T-cell (primary cell): ENCODE results near the gene ELP5. TPM values are rescaled to one million over a fixed set of nuclear protein-coding genes. Genes with fewer than 3 reads are reported as not detected.

Source experiments
- ATAC-seq, 4 experiments: fragments of 200-7000 bp in 3 of 4; fragments of 150-1000 bp in 1 of 4; cut with Tn5 transposase; replicated peaks in 1 of 4; 1 replicate in 3 of 4; 2 replicates in 1 of 4; pipeline ENCODE4 v1.10.0; 2021; ENCODE audit warnings: moderate library complexity in 3 of 4, mild to moderate bottlenecking in 2 of 4, moderate number of reproducible peaks in 1 of 4
- CTCF ChIA-PET, 2 donors: fragments of 300-600 bp; sonication (Branson Sonifier 250); formaldehyde crosslinking; loops; one replicate each; lab custom pipeline; 2022; ENCODE audit warnings: antibody characterized with exemption in 2 of 2; lab: Charles Lee
- POLR2A ChIA-PET, 2 donors: fragments of 300-600 bp; sonication (Branson Sonifier 250); formaldehyde crosslinking; loops; one replicate each; lab custom pipeline; 2022; ENCODE audit warnings: antibody characterized with exemption in 2 of 2; lab: Charles Lee
- DNase-seq, 35 experiments: peaks; one replicate each; pipeline versions ENCODE4 v3.0.0 to v3.0.0-alpha.2; 2013 to 2023
- H3K27ac ChIP-seq: one replicate; pipeline ENCODE4 v1.5.1; 2013; ENCODE audit warnings: low read length
- H3K27me3 ChIP-seq, 2 experiments: replicated peaks in 1 of 2; 1 replicate in 1 of 2; 2 replicates in 1 of 2; pipeline versions ENCODE4 v1.6.1 to v1.7.0; 2013; ENCODE audit warnings: low read length in 1 of 2, mixed read lengths in 1 of 2; ENCODE audit not compliant: control insufficient read depth in 2 of 2, insufficient read depth in 2 of 2; ENCODE audit errors: extremely low read depth in 1 of 2
- H3K36me3 ChIP-seq, 2 donors: 1 replicate in 1 of 2; 2 replicates in 1 of 2; pipeline versions ENCODE4 v1.6.1 to v1.7.0; 2013; ENCODE audit warnings: low read length in 1 of 2; ENCODE audit not compliant: control insufficient read depth in 2 of 2, insufficient read depth in 1 of 2; ENCODE audit errors: extremely low read depth in 1 of 2
- H3K4me1 ChIP-seq, 2 experiments: 1 replicate in 1 of 2; 2 replicates in 1 of 2; pipeline versions ENCODE4 v1.6.1 to v1.7.0; 2013; ENCODE audit warnings: low read length in 2 of 2, mixed read lengths in 1 of 2; ENCODE audit not compliant: insufficient read depth in 2 of 2, control insufficient read depth in 1 of 2; ENCODE audit errors: extremely low read depth in 1 of 2
- H3K4me3 ChIP-seq, 2 donors: 1 replicate in 1 of 2; 2 replicates in 1 of 2; pipeline versions ENCODE4 v1.5.1 to v1.7.0; 2013; ENCODE audit warnings: mild to moderate bottlenecking in 2 of 2, low read length in 1 of 2, moderate library complexity in 1 of 2; ENCODE audit not compliant: control insufficient read depth in 1 of 2; ENCODE audit errors: extremely low read depth in 1 of 2
- H3K9me3 ChIP-seq: 2 replicates; pipeline ENCODE4 v1.7.0; 2013
- H3K27ac Mint-ChIP-seq, 2 donors: one replicate each; pipeline ENCODE4 v1.8.0; 2020 to 2021; ENCODE audit warnings: mild to moderate bottlenecking in 2 of 2, mixed read lengths in 2 of 2
- H3K27me3 Mint-ChIP-seq, 2 donors: one replicate each; pipeline ENCODE4 v1.8.0; 2021 to 2022; ENCODE audit warnings: mixed read lengths in 2 of 2
- H3K36me3 Mint-ChIP-seq: one replicate; pipeline ENCODE4 v1.8.0; 2021; ENCODE audit warnings: mixed read lengths
- H3K4me1 Mint-ChIP-seq, 3 donors: one replicate each; pipeline ENCODE4 v1.8.0; 2020 to 2022; ENCODE audit warnings: mixed read lengths in 3 of 3, mild to moderate bottlenecking in 1 of 3
- H3K4me3 Mint-ChIP-seq, 3 donors: one replicate each; pipeline ENCODE4 v1.8.0; 2020 to 2022; ENCODE audit warnings: mild to moderate bottlenecking in 3 of 3, mixed read lengths in 3 of 3, moderate library complexity in 3 of 3
- H3K9me3 Mint-ChIP-seq, 3 donors: one replicate each; pipeline ENCODE4 v1.8.0; 2020 to 2022; ENCODE audit warnings: mixed read lengths in 3 of 3
- WGBS: methylation state at CpG from one replicate; pipeline ENCODE4 v1.1.5; 2013; ENCODE audit warnings: missing lambda C conversion rate; ENCODE audit not compliant: insufficient coverage; 5-methylcytosine and 5-hydroxymethylcytosine counted together
- total RNA-seq, 35 experiments: library from RNA in 6 of 35; stranded (reverse) in 6 of 35; fragments of 120-200 nt in 1 of 35; gene quantifications; one replicate each; pipeline versions ENCODE4 v1.2.1 to v1.2.4 and lab custom pipeline; 2013 to 2026

ELP5 gene
- total RNA-seq, 5 donors from 2014 or later (not counting 1 experiment from before 2014, with no cell fraction given): 29.8 to 35.9 (median 33.3) TPM

DNA sequence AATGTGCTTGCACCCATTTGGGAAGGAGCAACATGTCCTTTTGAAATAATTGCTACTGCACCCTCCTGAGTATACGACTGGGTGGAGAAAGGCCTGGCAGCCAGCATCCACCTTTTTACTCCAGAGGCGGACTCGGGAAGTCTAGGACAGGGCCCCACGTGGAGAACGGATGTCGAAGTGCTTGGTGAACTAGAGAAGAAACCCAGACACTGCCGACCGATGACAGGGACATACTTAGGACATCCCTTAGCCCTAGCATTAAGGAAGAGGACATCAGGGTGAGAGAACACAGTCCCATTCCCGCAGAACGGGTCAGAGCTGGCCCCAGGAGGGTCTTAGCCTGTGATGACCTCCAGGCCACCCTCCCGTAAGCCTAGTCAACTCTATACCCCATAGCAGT, 38.7 kb downstream of the ELP5 start:
- Histone ChIP-seq H3K4me3 (no peak overlapping the region), H3K4me1 (peaks cover 0 to 20% of the 10 kb centered on the region in 2 experiments), H3K36me3 (no peaks in the 10 kb centered on the region), H3K27me3 (peaks cover 4 to 81% of the 10 kb centered on the region in 2 experiments), H3K9me3 (no peaks in the 10 kb centered on the region), H3K27ac (no peak overlapping the region)
- DNase-seq (no peak), ATAC-seq (no peak)
- H3K4me3 Mint-ChIP-seq: no peak overlapping the region
- H3K36me3 Mint-ChIP-seq: no peaks in the 10 kb centered on the region
- peaks cover 7 to 37% of the 10 kb centered on the region in 2 donors for H3K27me3 Mint-ChIP-seq
- POLR2A ChIA-PET: no interaction called here
- H3K27ac Mint-ChIP-seq: peak overlapping the region in 1 of 2 donors; percentile 28
- no peaks in the 10 kb centered on the region for H3K9me3 Mint-ChIP-seq
- 72% methylated on average over 10 of the region's 11 CpGs for WGBS
- peaks cover 12 to 15% (median 14%) of the 10 kb centered on the region in 3 donors for H3K4me1 Mint-ChIP-seq
- CTCF ChIA-PET: interaction anchor here in 1 of 2 donors (0.6 kb wide), 1 partner anchor 390 kb away, joined by 6 read pairs; no protein-coding TSS in a partner anchor

- ATAC-seq (no peak), DNase-seq (no peak)
- 88% methylated on average over 1 of the region's 2 CpGs for WGBS
- ChIA-PET CTCF (interaction anchor here in 1 of 2 donors (0.6 kb wide), 1 partner anchor 240 kb away, joined by 3 read pairs; no protein-coding TSS in a partner anchor), POLR2A (no interaction called here)
- no peaks in the 10 kb centered on the region for H3K9me3 ChIP-seq
- H3K36me3 ChIP-seq: no peaks in the 10 kb centered on the region
- peaks cover 19 to 25% (median 21%) of the 10 kb centered on the region in 3 donors for H3K4me1 Mint-ChIP-seq
- H3K36me3 Mint-ChIP-seq: no peaks in the 10 kb centered on the region
- peaks cover 0 to 32% of the 10 kb centered on the region in 2 experiments for H3K4me1 ChIP-seq
- no peak overlapping the region for H3K27ac ChIP-seq
- H3K27me3 Mint-ChIP-seq: peaks cover 7 to 41% of the 10 kb centered on the region in 2 donors
- no peak overlapping the region for H3K4me3 ChIP-seq
- H3K27me3 ChIP-seq: peaks cover 6 to 83% of the 10 kb centered on the region in 2 experiments
- H3K9me3 Mint-ChIP-seq: no peaks in the 10 kb centered on the region
- no peak overlapping the region for H3K27ac Mint-ChIP-seq
- no peak overlapping the region for H3K4me3 Mint-ChIP-seq
Measured at GRCh38 chr17:7292194-7292593, 40.2 kb downstream of the ELP5 start.

GRCh38 chr17:7292729-7293128, 40.7 kb downstream of the ELP5 start:
- ChIA-PET POLR2A (no interaction called here), CTCF (interaction anchor here in 1 of 2 donors (0.6 kb wide), 1 partner anchor 241 kb away, joined by 3 read pairs; no protein-coding TSS in a partner anchor)
- 42% methylated on average over 2 of the region's 6 CpGs for WGBS
- ATAC-seq: no peak
- H3K27ac ChIP-seq: no peak overlapping the region
- Mint-ChIP-seq H3K9me3 (no peaks in the 10 kb centered on the region), H3K4me3 (peak overlapping the region in 1 of 3 donors; percentile 68), H3K4me1 (peaks cover 19 to 25% (median 21%) of the 10 kb centered on the region in 3 donors), H3K27ac (no peak overlapping the region), H3K36me3 (no peaks in the 10 kb centered on the region), H3K27me3 (peaks cover 7 to 41% of the 10 kb centered on the region in 2 donors)
- H3K36me3 ChIP-seq: no peaks in the 10 kb centered on the region
- H3K4me3 ChIP-seq: no peak overlapping the region
- peaks cover 0 to 32% of the 10 kb centered on the region in 2 experiments for H3K4me1 ChIP-seq
- no peaks in the 10 kb centered on the region for H3K9me3 ChIP-seq
- no peak for DNase-seq
- peaks cover 6 to 80% of the 10 kb centered on the region in 2 experiments for H3K27me3 ChIP-seq

DNA sequence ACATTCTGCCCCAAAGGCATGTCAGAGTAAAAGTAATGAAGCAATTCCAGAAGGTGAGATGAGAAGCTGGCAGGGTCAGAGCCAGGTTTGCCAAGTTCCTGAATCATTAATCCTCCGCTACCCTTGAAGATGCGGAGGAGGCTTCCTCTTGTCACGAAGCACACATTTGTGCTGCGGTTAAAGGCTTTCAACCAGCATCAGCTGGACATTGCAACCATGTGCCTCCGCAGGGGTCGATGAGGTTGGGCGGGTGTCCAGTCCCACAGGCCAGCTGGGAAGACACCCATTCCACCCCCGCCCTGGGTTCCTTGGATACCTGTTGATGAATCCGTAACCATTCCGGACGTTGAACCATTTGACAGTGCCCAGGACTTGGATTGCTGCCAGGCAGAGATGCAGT, 41.1 kb downstream of the ELP5 start:
- H3K4me3 Mint-ChIP-seq: peak overlapping the region in 1 of 3 donors; percentile 68
- Histone ChIP-seq H3K27ac (no peak overlapping the region), H3K9me3 (no peaks in the 10 kb centered on the region), H3K4me3 (no peak overlapping the region), H3K4me1 (peaks cover 0 to 32% of the 10 kb centered on the region in 2 experiments), H3K27me3 (peaks cover 6 to 77% of the 10 kb centered on the region in 2 experiments), H3K36me3 (no peaks in the 10 kb centered on the region)
- ChIA-PET POLR2A (interaction anchor here (0.6 to 0.7 kb wide), 2 partner anchors 123 to 180 kb away, joined by 3 to 5 read pairs; no protein-coding TSS in a partner anchor), CTCF (interaction anchor here (0.5 to 0.6 kb wide), 2 partner anchors 11 to 241 kb away, joined by 3 to 4 read pairs; no protein-coding TSS in a partner anchor)
- peaks cover 4 to 38% of the 10 kb centered on the region in 2 donors for H3K27me3 Mint-ChIP-seq
- no peaks in the 10 kb centered on the region for H3K36me3 Mint-ChIP-seq
- peaks cover 19 to 25% (median 21%) of the 10 kb centered on the region in 3 donors for H3K4me1 Mint-ChIP-seq
- DNase-seq (no peak), ATAC-seq (no peak)
- 96% methylated on average over 7 of the region's 11 CpGs for WGBS
- H3K9me3 Mint-ChIP-seq: no peaks in the 10 kb centered on the region
- H3K27ac Mint-ChIP-seq: no peak overlapping the region

- ChIA-PET POLR2A (interaction anchor here in 1 of 2 donors (0.7 kb wide), 1 partner anchor 124 kb away, joined by 3 read pairs; no protein-coding TSS in a partner anchor), CTCF (no interaction called here)
- H3K4me3 ChIP-seq: peak overlapping the region in 1 of 2 donors; percentile 17
- peaks cover 6 to 74% of the 10 kb centered on the region in 2 experiments for H3K27me3 ChIP-seq
- Mint-ChIP-seq H3K36me3 (no peaks in the 10 kb centered on the region), H3K9me3 (no peaks in the 10 kb centered on the region), H3K27me3 (peaks cover 0 to 36% of the 10 kb centered on the region in 2 donors), H3K4me1 (peaks cover 19 to 25% (median 21%) of the 10 kb centered on the region in 3 donors), H3K4me3 (peak overlapping the region; percentile 37 to 68 (median 37)), H3K27ac (no peak overlapping the region)
- peak in 3 of 35 experiments; percentile 21 to 50 (median 32) for DNase-seq
- H3K9me3 ChIP-seq: no peaks in the 10 kb centered on the region
- 3% methylated on average over 73 of the region's 75 CpGs for WGBS
- H3K36me3 ChIP-seq: no peaks in the 10 kb centered on the region
- H3K27ac ChIP-seq: no peak overlapping the region
- peaks cover 0 to 32% of the 10 kb centered on the region in 2 experiments for H3K4me1 ChIP-seq
- peak; percentile 5 to 28 (median 8) for ATAC-seq
Measured at GRCh38 chr17:7293816-7294613, 42.0 kb downstream of the ELP5 start.

DNA sequence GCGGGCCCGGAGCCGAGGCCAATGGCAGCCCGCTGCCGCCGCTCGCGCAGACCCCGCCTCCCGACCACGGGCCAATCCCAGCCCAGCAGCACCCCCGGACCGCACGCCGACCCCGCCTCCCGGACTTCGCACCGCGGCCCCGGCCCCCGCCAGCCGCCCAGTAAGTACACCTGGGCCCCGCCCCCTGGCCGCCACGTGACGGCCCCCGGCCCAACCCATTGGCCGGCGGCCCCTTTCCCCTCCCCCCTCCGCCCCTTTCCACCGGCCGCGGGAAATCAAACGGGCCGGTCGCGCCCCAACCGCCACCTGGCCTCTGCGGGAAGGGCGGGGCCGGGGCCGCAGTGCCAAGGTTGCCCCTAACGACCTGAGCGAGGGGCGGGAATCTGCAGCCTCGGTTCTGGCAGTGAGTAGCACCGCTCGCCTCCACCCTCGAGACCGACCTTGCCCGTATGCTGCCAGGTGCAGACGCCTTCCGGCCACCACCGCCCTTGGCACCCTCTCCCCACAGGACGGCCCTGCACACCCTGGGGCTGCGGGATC, 42.7 kb downstream of the ELP5 start, which contains the start of gene YBX2:
YBX2 (minus strand) TSS at position 26 of the 540 bp plus-strand sequence. CDS start 139 bp downstream, outside the sequence.
- Histone ChIP-seq H3K27ac (no peak within 1 kb of the TSS), H3K9me3 (no peaks in the 10 kb centered on the region), H3K4me1 (peaks cover 0 to 32% of the 10 kb centered on the region in 2 experiments), H3K36me3 (no peaks in the 10 kb centered on the region), H3K4me3 (peak within 1 kb of the TSS; percentile 38 to 41), H3K27me3 (peaks cover 6 to 67% of the 10 kb centered on the region in 2 experiments)
- ATAC-seq: peak; percentile 69 to 82 (median 78)
- Mint-ChIP-seq H3K9me3 (no peaks in the 10 kb centered on the region), H3K4me1 (peaks cover 19 to 25% (median 21%) of the 10 kb centered on the region in 3 donors), H3K36me3 (no peaks in the 10 kb centered on the region), H3K4me3 (peak within 1 kb of the TSS; percentile 69 to 89 (median 70)), H3K27me3 (peaks cover 0 to 35% of the 10 kb centered on the region in 2 donors), H3K27ac (peak within 1 kb of the TSS in 1 of 2 donors; percentile 61)
- under 1% methylated on average over 48 of the region's 57 CpGs for WGBS
- CTCF ChIA-PET: no interaction called here
- peak in 33 of 35 experiments; percentile 21 to 82 (median 53) for DNase-seq
- POLR2A ChIA-PET: no interaction called here
